Stomach (tissue), 9 donors: ENCODE data around the gene TMEM178B. TPM values are rescaled to one million over a fixed set of nuclear protein-coding genes. Genes with fewer than 3 reads are reported as not detected.
"Not testable (repeated sequence)": the region's sequence is repeated elsewhere in the genome, so short reads cannot be mapped to it uniquely, and the experiment has no call there.

Experiments
- DNase-seq, 2 donors: peaks; one replicate each; pipeline versions ENCODE4 v3.0.0 to v3.0.0-alpha.2; 2013 to 2019
- H3K27ac ChIP-seq, 5 donors: fragments of 200-600 bp in 4 of 5; sonication (generic) in 4 of 5; one replicate each; pipeline ENCODE4 v1.5.1; 2013 to 2019; ENCODE audit warnings: mild to moderate bottlenecking in 1 of 5, moderate library complexity in 1 of 5
- H3K27me3 ChIP-seq, 3 donors: fragments of 200-600 bp; sonication (generic); one replicate each; pipeline ENCODE4 v1.5.1; 2017 to 2019; ENCODE audit warnings: mixed run types in 1 of 3
- H3K36me3 ChIP-seq, 4 donors: fragments of 200-600 bp; sonication (generic); 1 replicate in 3 of 4; 2 replicates in 1 of 4; pipeline ENCODE4 v1.5.1; 2016 to 2019
- H3K4me1 ChIP-seq, 4 donors: fragments of 200-600 bp; sonication (generic); one replicate each; pipeline ENCODE4 v1.5.1; 2016 to 2019
- H3K4me3 ChIP-seq, 4 donors: fragments of 200-600 bp; sonication (generic) in 3 of 4; one replicate each; pipeline ENCODE4 v1.5.1; 2016 to 2019; ENCODE audit warnings: mild to moderate bottlenecking in 1 of 4
- H3K9me3 ChIP-seq, 4 donors: fragments of 200-600 bp; sonication (generic); one replicate each; pipeline ENCODE4 v1.5.1; 2016 to 2019
- CTCF ChIP-seq, 7 experiments: fragments of 450-650 bp in 4 of 7; fragments of 200-600 bp in 3 of 7; sonication (generic) in 3 of 7; IDR thresholded peaks; one replicate each; pipeline ENCODE4 v1.5.1; 2016 to 2019; ENCODE audit warnings: antibody characterized with exemption in 7 of 7, control low read depth in 2 of 7, mild to moderate bottlenecking in 1 of 7
- EP300 ChIP-seq: sonication (generic); formaldehyde crosslinking; IDR thresholded peaks from one replicate; pipeline ENCODE4 v1.6.1; 2017; ENCODE audit warnings: antibody characterized with exemption
- POLR2A ChIP-seq, 4 donors: fragments of 450-650 bp; IDR thresholded peaks; one replicate each; pipeline ENCODE4 v1.6.1; 2016; ENCODE audit warnings: antibody characterized with exemption in 4 of 4, control low read depth in 2 of 4, mild to moderate bottlenecking in 1 of 4, moderate library complexity in 1 of 4
- POLR2AphosphoS5 ChIP-seq, 3 donors: sonication (generic); formaldehyde crosslinking; IDR thresholded peaks; one replicate each; pipeline ENCODE4 v1.6.1; 2016; ENCODE audit warnings: antibody characterized with exemption in 3 of 3
- WGBS, 5 donors: extraction: QIAGEN DNeasy Blood & Tissue Kit in 3 of 5; methylation state at CpG; one replicate each; pipeline versions ENCODE4 v1.1.5 to v1.1.7; 2013 to 2018; 5-methylcytosine and 5-hydroxymethylcytosine counted together
- intact Hi-C: fragments of 100-400 bp; cut with DNase I; formaldehyde crosslinking; loops from one replicate; pipeline ENCODE4 v1.15.1; 2023; ENCODE audit warnings: low total_unique reads
- polyA plus RNA-seq, 3 donors: library from polyadenylated mRNA; stranded (reverse); fragments of 200-250 nt; gene quantifications; one replicate each; pipeline ENCODE4 v1.2.3, GENCODE V29; 2013
- total RNA-seq, 5 donors: library from RNA; depleted of rRNA; stranded (reverse); fragments of >200 nt; gene quantifications; one replicate each; pipeline versions ENCODE4 v1.1.0 to v1.2.3, GENCODE V29; 2014 to 2016
- donor health status: healthy with polysubstance abuse.
- donor health status: Bipolar disorder and iron deficiency.
- donor health status: healthy.

The TMEM178B gene
- total and polyA plus RNA-seq, 8 donors = under 0.01 to 1.7 (median 0.15) TPM; not detected in 3

DNA sequence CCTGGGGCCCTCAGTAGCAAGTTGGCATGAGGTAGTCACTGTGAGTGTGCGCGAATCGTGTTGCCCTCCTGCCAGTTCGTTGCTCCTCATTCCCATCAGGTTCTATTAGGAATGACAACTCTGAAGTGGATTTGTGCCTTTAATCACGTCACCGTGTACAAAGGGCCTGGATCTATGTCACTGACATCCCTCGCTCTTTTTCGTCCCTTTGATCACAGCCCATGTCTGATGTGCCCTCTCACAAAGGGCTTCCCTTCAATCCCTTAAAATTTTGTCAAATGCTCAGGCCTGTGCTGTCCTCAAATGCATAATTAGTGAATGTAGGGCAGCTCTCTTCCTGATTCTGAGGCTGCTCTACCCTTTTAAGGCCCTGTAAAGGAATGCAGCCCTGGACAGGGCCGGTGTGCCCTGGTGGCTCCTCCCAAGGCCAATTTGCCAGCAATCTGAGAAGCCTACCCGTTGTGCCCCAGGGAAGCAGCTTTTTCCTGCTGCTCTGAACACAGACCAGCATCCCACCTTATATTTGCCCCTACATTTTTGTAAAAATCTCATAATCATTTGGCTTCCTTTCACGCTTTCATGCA lies 93.6 kb downstream of the TMEM178B start:
- no peaks in the 10 kb centered on the region for H3K27me3 ChIP-seq
- no peaks in the 10 kb centered on the region for H3K4me1 ChIP-seq
- no peak overlapping the region for H3K4me3 ChIP-seq
- H3K36me3 ChIP-seq = no peaks in the 10 kb centered on the region
- no peak for TF ChIP-seq CTCF (IDR thresholded peaks at IDR 0.05)
- H3K27ac ChIP-seq = no peak overlapping the region
- WGBS, 5 donors = 78 to 81% (median 80%) methylated on average over 11 of the region's 11 CpGs
- DNase-seq = no peak
- H3K9me3 ChIP-seq = peaks cover 0 to 4% (median 0%) of the 10 kb centered on the region in 4 donors
- intact Hi-C loops = no loop called here

GRCh38 chr7:141169157-141169556 lies 95.3 kb downstream of the TMEM178B start:
- H3K9me3 ChIP-seq, H3K27me3 ChIP-seq, H3K27ac ChIP-seq, DNase-seq, intact Hi-C loops, H3K36me3 ChIP-seq, H3K4me1 ChIP-seq, H3K4me3 ChIP-seq: not testable (repeated sequence)
- 91 to 97% (median 91%) methylated on average over 2 of the region's 2 CpGs for WGBS, 5 donors

DNA sequence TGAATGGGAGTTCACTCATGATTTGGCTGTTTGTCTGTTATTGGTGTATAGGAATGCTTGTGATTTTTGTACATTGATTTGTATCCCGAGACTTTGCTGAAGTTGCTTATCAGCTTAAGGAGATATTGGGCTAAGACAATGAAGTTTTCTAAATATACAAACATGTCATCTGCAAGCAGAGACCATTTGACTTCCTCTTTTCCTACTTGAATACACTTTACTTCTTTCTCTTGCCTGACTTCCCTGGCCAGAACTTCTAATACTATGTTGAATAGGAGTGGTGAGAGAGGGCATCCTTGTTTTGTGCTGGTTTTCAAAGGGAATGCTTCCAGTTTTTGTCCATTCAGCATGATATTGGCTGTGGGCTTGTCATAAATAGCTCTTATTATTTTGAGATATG lies 101.9 kb downstream of the TMEM178B start:
- 53 to 81% (median 67%) methylated on average over 1 of the region's 1 CpG for WGBS, 5 donors
- H3K4me3 ChIP-seq, H3K36me3 ChIP-seq, H3K27ac ChIP-seq, H3K27me3 ChIP-seq, intact Hi-C loops, H3K9me3 ChIP-seq, DNase-seq, H3K4me1 ChIP-seq: not testable (repeated sequence)

DNA sequence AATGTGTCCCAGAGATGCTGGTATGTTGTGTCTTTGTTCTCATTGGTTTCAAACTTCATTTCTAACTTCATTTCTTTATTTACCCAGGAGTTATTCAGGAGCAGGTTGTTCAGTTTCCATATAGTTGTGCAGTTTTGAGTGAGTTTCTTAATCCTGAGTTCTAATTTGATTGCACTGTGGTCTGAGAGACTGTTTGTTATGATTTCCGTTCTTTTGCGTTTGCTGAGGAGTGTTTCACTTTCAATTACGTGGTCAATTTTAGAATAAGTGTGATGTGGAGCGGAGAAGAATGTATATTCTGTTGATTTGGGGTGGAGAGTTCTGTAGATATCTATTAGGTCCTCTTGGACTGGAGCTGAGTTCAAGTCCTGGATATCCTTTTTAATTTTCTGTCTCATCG lies 103.3 kb downstream of the TMEM178B start:
- H3K9me3 ChIP-seq, H3K36me3 ChIP-seq, H3K27ac ChIP-seq, DNase-seq, intact Hi-C loops, H3K4me1 ChIP-seq, H3K4me3 ChIP-seq, H3K27me3 ChIP-seq: not testable (repeated sequence)
- WGBS, 5 donors = 79 to 86% (median 80%) methylated on average over 5 of the region's 5 CpGs

GRCh38 chr7:141178486-141179135 lies 104.7 kb downstream of the TMEM178B start:
- Histone ChIP-seq H3K27me3 (no peaks in the 10 kb centered on the region), H3K36me3 (no peaks in the 10 kb centered on the region), H3K4me1 (no peaks in the 10 kb centered on the region), H3K9me3 (no peaks in the 10 kb centered on the region), H3K27ac (no peak overlapping the region), H3K4me3 (no peak overlapping the region)
- no peak for TF ChIP-seq POLR2A (IDR thresholded peaks at IDR 0.05)
- DNase-seq = no peak
- WGBS, 5 donors = 87 to 91% (median 89%) methylated on average over 8 of the region's 8 CpGs
- intact Hi-C loops = no loop called here

- H3K9me3 ChIP-seq = no peaks in the 10 kb centered on the region
- no peak overlapping the region for H3K4me3 ChIP-seq
- no peak for DNase-seq
- H3K4me1 ChIP-seq = no peaks in the 10 kb centered on the region
- no peaks in the 10 kb centered on the region for H3K27me3 ChIP-seq
- no peaks in the 10 kb centered on the region for H3K36me3 ChIP-seq
- TF ChIP-seq POLR2A (IDR thresholded peaks at IDR 0.05) = no peak
- TF ChIP-seq EP300 = no peak
- no peak for TF ChIP-seq POLR2AphosphoS5 (IDR thresholded peaks at IDR 0.05)
- TF ChIP-seq CTCF (IDR thresholded peaks at IDR 0.05) = no peak
- intact Hi-C loops = no loop called here
- 93 to 94% (median 94%) methylated on average over 4 of the region's 4 CpGs for WGBS, 5 donors
- H3K27ac ChIP-seq = no peak overlapping the region
Observed at GRCh38 chr7:141181812-141182211, 107.9 kb downstream of the TMEM178B start.
